Stimulated activated CD4-positive, alpha-beta T cell treated with anti-CD3 and anti-CD28 coated beads, Interleukin-1b, Interleukin-23, amount 100 ng/mL, for 24 hours (primary cell): ENCODE data around the gene PDPK1.
"Not testable (repeated sequence)": the region's sequence is repeated elsewhere in the genome, so short reads cannot be mapped to it uniquely, and the experiment has no call there.

Experiments
- DNase-seq, 4 experiments: peaks; one replicate each; pipeline ENCODE4 v3.0.0-alpha.2; 2020; ENCODE audit warnings: low read depth in 4 of 4, low spot score in 1 of 4

The PDPK1 gene

DNA sequence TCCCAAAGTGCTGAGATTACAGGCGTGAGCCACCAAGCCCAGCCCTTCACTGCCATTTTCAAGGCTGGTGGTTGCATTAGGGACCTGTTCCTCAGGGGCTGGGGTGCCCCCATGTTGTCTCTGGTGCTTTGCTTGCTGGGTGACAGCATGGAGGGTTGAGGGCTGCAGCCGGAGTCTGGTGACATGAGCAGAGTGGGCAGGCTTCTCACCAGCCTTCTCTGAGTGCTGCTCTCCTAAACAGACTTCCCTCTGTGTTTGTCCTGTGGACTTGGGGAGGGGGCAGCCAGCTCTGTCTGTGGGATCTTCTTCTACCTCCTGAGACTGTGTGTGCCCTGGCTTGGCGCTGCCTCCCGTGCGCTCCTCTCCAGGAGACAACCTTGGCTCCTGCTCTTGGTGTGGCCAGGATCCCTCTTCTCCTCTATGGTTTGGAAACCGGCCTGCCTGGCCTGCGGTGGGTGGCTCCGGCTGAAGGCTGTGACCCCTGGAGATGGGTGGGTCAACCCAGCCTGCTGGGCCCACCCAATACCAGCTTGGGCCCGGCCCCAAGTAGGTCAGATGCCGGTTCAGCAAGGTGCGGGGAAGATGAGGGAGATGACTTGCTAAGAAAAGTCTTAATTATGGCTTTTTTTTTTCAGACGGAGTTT, 72.1 kb downstream of the PDPK1 start:
- DNase-seq, result no peak

DNA sequence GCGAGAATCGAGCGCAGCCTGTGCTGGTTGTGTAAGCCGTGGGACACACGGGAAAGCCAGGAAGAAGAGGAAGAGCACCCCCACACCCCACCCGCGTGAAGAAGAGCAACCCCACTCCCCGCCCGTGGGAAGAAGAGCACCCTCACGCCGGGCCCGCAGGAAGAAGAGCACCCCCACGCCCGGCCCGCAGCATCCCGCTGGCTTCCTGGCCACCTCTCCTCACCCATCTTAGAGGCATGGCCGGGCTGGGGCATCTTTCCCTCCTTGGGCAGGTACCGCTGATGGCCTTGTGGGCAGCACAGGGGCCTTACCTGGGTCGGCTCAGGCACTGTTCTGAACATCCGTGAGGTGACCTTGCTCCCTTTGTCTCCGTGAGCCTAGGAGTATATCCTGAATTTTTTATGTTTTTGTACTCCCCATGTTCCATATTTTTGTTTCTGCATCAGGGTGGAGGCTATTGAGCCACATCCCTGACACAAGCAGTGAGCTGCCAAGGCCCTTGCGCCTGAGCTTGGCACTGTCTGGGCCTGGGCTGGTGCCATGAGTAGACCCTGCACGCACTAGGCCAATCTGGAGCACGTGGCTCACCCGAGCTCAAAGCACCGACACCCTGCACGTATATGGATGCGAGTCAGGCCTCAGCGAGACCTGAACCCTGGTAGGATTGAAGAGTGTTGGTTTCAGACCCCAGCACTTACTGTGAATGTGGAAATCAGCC, 73.1 kb downstream of the PDPK1 start:
- no peak for DNase-seq

DNA sequence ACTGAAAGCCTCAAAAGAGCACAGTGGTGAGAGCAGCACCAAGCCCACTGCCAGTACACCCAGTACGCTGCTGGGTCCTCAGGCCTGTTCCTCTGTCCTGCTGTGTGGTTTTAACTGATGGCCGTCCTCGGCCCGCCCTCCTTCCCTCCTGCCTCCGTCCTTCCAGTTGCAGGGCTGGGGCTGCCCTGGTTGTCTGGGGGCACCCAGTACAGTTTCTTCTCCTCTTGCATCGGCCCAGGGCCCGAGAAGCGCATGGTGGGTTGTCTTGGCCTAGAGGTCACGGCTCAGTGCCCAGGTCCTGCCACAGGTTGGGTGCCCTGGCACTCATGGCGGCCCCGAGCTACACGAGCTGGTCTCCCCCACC, 73.7 kb downstream of the PDPK1 start:
- no peak for DNase-seq

DNA sequence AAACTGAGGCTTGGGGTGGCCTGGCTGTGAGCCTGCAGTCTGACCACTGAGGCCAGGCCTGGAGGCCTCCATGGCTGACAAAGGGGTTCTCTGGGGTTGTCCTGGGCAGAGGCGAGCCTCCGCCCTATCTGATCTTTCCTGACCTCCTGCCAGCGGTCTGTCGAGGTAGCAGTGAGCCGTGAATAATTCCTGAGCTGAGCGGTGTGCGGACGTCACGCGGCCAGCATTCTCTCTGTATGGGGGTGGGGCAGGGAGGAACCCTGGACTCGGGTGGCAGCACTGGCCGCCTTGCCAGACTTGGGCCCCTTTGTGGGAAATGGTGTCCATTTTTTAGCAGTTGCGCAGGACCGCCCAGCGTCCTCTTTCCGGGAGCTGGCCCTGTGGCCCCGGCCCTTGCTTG, 74.1 kb downstream of the PDPK1 start:
- DNase-seq, result not testable (repeated sequence)

DNA sequence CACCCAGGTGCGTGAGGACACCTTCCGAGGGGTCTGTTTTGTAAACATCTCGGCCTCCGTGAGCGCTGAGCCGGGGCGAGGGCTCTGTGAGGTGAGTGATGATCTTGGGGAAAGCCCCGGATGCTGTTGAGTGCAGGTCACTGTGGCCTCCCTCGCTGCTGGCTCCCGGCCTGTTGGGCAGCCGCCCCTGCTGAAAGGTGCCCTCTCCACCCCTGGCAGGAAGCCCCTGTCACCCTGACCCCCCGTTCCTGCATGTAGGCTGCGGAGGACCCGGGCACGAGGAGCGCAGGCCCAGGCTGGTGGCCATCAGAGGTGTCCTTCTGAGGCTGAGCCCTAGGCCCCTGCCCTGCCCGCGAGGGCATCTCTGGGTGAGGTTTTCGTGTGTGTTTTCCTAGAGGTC, 75.4 kb downstream of the PDPK1 start:
- not testable (repeated sequence) for DNase-seq

DNA sequence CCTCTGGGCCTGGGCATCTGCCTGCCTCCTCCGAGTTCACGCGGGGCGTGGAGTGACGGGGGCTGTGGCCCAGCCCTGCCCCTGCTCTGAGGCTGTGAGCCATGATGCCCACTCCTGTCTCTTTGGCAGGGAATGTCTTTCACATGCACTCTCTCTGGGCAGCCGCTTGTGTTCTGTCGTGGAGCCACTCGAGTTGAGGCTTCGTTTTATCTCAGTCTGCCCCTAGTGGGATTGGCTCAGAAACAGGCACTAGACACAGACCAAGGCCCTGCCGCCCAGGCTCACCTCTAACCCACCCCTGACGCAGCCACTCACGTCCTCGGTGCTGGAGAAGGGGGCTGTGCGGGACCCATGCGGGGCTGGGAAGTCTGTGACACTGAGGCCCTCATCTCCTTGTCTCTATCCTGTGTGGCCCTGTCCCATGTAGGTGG, 77.0 kb downstream of the PDPK1 start:
- DNase-seq, result no peak

DNA sequence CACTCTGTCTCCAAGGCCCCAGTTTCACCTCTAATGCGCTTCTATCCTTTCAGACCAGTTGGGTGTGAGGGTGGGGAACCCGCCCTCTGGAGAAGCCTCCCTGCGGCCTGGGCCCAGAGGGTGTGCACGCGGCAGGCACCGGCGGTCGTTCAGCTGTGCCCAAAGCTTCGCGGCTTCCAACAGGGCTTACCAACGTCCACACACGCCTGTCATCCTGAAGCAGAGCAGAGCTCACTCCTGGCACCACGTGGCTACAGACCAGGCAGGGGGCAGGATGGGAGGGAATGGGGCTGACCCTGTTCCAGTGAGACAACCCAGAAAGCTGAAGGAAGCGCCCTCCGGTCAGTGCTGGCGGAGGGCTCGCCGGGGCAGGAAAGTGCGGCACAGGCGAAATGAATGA, 81.1 kb downstream of the PDPK1 start:
- not testable (repeated sequence) for DNase-seq

DNA sequence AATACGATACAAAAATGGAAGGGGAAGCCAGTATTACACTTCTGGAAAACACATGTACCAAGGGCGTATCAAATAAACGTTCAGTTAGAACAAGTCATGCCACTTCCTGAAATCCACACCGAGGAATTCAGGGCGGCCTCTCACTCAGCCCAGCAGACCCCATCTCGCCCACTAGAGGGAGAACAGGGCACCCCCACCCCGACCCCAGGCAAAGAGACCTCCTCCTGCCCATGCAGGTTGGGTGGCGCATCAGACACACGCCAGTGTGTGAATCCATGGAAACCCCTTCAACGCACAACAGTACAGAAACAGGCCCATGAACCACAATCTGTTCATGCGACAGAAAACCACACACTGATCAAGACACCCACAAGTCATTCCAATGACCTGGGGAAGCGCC, 81.8 kb downstream of the PDPK1 start:
- not testable (repeated sequence) for DNase-seq

DNA sequence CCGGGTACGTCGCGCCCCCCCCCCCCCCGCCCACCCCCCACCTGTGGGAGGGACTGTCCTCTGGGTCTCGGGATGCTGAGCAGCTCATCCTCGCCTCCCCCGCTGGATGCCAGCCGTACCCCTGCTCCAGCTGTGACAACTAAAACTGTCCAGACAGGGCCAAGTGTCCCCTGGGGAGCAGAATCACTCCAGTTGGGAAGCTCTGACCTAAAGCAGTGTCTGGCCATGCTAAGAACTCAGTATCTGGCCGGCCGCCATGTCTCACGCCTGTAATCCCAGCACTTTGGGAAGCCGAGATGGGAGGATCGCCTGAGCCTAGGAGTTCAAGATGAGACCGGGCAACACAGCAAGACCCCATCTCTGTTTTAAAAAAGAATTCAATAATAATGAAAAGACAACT, 83.0 kb downstream of the PDPK1 start:
- DNase-seq, result not testable (repeated sequence)

DNA sequence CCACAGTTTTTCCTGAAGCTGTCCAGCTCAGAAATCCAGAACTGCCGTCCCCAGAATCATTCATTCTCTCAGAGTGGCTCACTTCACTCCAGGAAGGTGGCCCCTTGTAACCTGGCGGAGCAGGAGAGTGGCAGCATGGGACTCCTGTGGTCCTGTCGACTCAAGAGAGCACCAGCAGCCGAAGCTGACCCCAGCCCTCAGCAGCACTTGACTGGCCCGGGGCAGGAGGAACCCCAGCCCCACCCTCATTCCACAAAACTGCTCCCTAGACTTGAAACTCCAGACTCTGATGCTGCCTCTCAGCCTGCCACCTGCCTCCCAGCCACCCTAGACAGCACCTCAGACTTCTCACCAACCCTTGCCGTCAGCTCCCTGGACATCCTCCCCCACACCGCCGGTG, 83.6 kb downstream of the PDPK1 start:
- not testable (repeated sequence) for DNase-seq

DNA sequence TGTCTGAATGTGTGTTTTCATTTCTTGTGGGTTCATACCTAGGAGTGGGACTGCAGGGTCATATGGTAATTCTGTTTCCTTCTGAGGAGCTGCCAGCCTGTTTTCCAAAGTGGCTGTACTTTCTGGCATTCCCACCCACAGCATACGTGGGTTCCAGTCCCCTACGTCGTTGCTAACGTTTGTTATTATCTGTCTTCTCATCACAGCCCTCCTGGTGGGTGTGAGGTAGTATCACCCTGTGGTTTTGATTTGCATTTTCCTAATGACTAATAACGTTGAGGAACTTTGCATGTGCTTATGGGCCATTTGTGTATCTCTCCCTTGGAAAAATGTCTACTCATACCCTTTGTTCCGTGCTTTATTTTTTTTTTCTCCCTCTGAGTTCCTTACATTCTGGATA, 89.3 kb downstream of the PDPK1 start:
- not testable (repeated sequence) for DNase-seq

DNA sequence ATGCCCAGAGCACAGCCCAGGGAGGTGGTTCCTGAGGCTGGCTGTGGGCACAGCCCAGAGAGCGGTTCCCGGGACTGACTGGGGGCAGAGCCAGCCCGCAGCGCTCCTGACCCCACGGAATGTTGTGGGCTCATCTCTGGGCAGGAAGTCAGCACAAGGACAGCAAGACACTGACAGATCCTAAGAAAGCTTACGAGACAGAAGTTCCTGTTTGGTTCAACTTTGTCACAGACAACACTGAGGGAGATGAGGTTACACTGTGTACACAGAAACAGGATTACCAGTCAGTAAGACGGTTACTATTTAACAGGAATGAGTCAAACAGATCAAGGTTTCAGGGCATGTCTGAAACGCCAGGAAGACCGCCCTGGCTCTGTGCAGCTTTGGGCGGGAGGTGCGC, 93.4 kb downstream of the PDPK1 start:
- not testable (repeated sequence) for DNase-seq

DNA sequence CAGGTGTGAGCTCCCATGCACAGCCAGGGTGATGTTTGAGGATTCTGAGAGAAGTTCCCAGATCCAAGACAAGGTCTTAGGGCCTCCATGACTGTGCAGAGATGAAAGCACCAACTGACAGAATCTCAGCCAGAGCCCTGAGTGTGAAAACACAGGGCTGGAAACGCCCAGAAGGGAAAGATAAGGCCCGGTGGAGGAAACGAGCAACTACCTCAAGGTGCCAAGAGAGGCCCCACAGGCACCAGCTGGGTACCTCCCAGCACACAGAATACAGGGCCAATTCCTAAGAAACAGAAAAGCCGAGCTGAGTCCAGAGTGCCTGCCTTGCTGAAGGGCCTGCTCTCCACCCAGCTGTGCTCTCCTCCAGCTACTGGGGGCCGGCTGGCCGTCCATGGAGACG, 94.5 kb downstream of the PDPK1 start:
- DNase-seq, result not testable (repeated sequence)

DNA sequence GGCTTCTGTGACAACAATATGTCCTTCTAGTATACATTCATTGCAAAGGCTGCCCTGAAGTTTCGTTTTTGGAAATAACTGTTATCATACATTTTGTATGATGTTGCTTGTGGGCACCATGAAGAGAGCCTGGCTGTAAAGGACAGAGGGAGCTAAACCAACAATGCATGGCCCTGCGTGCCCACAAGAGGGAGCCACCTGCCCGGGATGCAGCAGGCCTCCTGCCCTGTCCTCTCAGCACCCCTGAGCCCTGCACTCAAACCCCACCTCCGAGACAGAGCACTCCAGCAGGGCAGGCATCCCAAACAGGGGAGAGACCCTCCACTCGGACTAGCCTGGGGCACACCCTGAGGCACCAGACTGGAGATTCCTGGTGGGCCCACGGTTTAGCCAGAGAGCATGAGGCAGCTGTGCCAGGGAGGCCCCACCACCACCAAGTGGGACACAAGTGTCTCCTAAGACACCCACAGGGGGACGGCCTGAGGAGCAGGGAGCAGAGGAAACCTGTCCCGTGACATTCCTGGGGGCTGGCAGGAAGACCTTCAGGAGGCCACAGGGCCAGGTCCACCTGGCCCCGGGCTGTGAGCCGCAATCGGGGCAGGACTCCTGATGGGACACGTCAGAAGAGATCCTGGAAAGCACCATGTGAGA, 101.4 kb downstream of the PDPK1 start:
- DNase-seq, result peak in 2 of 4 experiments; percentile 25 to 39

DNA sequence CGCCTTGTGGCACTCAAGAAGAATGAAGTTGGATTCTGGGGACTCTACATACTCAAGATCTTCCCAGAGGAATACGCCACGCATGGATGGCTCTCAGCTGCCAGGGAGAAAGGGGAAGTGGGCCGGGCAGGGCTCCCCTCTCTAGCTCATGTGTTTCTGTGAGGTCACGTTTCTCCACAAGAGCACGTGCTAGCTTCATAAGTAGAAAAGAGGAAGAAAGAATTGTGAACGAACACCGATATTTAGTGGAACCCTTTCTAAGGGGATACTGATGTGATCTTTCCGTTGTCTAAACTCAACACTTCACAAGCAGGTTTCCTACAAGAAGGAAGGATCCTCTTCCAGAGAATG, 101.9 kb downstream of the PDPK1 start:
- DNase-seq, result not testable (repeated sequence)

DNA sequence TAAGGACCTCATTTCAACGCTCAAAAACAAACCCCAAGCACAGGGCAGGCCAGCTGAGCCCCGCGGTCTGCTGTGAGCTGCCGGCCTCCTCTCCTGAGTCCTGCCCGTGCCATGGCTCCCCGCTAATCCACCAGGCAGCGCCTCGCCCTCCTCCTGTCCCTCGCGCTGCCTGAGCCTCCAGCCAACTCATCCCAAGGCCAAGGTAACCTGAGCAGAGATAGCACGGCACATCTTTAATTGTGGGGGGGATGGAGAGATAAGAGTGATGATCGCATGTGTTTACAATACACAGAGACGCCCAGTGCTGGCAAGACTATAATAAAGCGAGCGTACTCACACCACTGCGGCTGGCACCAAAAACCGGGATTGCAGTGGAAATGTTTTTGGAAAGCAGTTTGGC, 104.7 kb downstream of the PDPK1 start:
- DNase-seq, result not testable (repeated sequence)

DNA sequence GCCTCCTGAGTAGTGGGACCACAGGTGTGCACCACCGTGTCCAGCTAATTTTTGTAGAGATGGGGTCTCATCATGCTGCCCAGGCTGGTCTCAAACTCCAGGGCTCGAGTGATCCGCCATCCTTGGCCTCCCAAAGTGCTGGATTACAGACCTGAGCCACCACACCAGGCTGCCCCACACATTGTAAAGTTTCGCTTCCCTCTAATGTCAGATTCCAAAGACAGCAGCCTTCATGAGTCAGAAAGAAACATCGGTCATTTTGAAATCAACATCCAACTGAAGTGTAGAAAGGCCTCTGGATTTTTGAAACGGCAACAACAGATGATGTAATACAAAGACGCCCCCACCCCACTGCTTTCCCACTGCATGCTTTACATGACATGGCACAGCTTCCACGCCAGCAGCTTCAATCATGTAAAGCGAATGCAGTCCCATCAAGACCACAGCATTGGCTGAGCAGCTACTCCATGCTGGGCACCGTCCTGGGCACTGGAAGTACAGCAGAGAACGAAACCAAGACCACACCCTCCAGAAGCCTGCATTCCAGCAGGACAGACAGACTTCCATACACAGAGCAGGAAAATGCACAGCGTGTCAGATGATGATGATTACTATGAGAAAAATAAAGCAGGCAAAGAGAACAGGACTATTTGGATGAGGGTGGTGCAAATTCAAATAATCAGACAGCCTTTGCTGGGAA, 107.1 kb downstream of the PDPK1 start:
- not testable (repeated sequence) for DNase-seq

DNA sequence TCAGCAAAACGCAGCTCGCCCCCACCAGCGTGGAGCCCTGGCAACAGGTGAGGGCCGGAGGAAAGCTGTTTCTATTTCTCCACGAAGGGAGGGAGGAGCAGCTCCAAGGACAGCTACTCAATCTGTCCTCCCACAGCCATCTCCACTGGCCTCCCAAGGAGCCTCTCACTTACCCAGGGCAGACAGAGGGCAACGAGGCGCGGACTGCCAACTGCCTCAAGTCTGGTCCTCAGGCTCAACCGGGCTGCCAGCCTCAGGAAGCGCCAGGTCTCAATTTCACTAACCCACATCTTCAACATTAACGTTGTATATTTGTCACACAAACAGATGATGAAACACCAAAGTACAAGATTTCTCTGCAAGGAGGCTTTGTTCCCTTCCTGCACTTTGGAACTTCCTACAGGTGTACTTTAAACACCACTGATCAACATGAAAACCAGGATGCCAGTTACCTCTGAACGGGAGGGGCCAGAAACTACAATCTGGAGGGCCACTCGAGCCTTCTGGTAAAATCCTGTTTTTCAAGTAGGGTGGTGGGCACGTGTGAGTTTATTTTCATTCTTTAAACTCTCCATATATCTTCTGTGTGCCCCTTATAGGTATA, 113.5 kb downstream of the PDPK1 start:
- not testable (repeated sequence) for DNase-seq
